HepG2 (cell line): ENCODE results near the gene OGFR. TPM values are rescaled to one million over a fixed set of nuclear protein-coding genes. Genes with fewer than 3 reads are reported as not detected.
A peak's percentile ranks its signal among the peaks of the same experiment; 100 is the strongest.

ENCODE experiments used
- ELF3 ChIP-seq: IDR thresholded peaks from 2 replicates; pipeline ENCODE4 v1.6.1; 2016; ENCODE audit warnings: missing genetic modification reagents, missing compliant biosample characterization
- NKX3-1 ChIP-seq: sonication (generic); formaldehyde crosslinking; IDR thresholded peaks from 2 replicates; pipeline ENCODE4 v1.5.0; 2020; ENCODE audit warnings: missing genetic modification reagents
- U2AF1 ChIP-seq: fragments of 200-400 bp; formaldehyde crosslinking; optimal IDR thresholded peaks from 2 replicates; pipeline ENCODE3; 2017; ENCODE audit warnings: mild to moderate bottlenecking, low read depth, low read length
- ZBTB7B ChIP-seq: sonication (generic); formaldehyde crosslinking; IDR thresholded peaks from 2 replicates; pipeline ENCODE4 v1.4.0; 2020; ENCODE audit warnings: missing genetic modification reagents
- ZNF17 ChIP-seq: sonication (generic); formaldehyde crosslinking; IDR thresholded peaks from 2 replicates; pipeline ENCODE4 v1.5.0; 2020; ENCODE audit warnings: mild to moderate bottlenecking, missing genetic modification reagents
- ZNF569 ChIP-seq: sonication (generic); formaldehyde crosslinking; IDR thresholded peaks from 2 replicates; pipeline ENCODE4 v1.5.0; 2020; ENCODE audit warnings: mild to moderate bottlenecking, missing genetic modification reagents, moderate library complexity, borderline replicate concordance
- polyA plus RNA-seq, 8 experiments: library from polyadenylated mRNA; depleted of rRNA in 3 of 8; stranded (reverse) in 7 of 8; unstranded in 1 of 8; fragments of >200 nt; fragmentation: Illumina TruSeq in 4 of 8; extraction: Trizol in 4 of 8; gene quantifications; 2 replicates each; pipeline versions ENCODE4 v1.2.1 to v1.2.3, GENCODE V29; 2011 to 2016; ENCODE audit warnings: low read depth in 4 of 8, missing spikeins in 1 of 8, mixed read lengths in 1 of 8; ENCODE audit not compliant: insufficient read depth in 1 of 8
- total RNA-seq, 5 experiments: library from RNA; depleted of rRNA; stranded (reverse); fragments of >200 nt; fragmentation: Illumina TruSeq; extraction: Trizol; gene quantifications; 2 replicates each; pipeline ENCODE4 v1.2.3, GENCODE V29; 2016; ENCODE audit warnings: low read depth in 1 of 5
- TF ChIP-seq, protein P1 (sequence below): sonication (generic); formaldehyde crosslinking; IDR thresholded peaks from 2 replicates; pipeline ENCODE4 v1.8.0; 2022; ENCODE audit warnings: missing genetic modification reagents, mild to moderate bottlenecking, borderline replicate concordance
- TF ChIP-seq, protein P2 (sequence below): sonication (generic); formaldehyde crosslinking; IDR thresholded peaks from 2 replicates; pipeline ENCODE4 v1.4.0; 2020; ENCODE audit warnings: missing genetic modification reagents
- TF ChIP-seq, protein P3 (sequence below): sonication (generic); formaldehyde crosslinking; IDR thresholded peaks from 2 replicates; pipeline ENCODE4; 2020; ENCODE audit warnings: missing genetic modification reagents, mild to moderate bottlenecking, borderline replicate concordance
- TF ChIP-seq, protein P4 (sequence below): IDR thresholded peaks from 2 replicates; pipeline ENCODE4 v1.6.1; 2016
- TF ChIP-seq, protein P5 (sequence below): sonication (generic); formaldehyde crosslinking; IDR thresholded peaks from 2 replicates; pipeline ENCODE4 v1.8.1; 2023; ENCODE audit warnings: mild to moderate bottlenecking, missing genetic modification reagents, borderline replicate concordance
- TF ChIP-seq, protein P6 (sequence below): sonication (generic); formaldehyde crosslinking; IDR thresholded peaks from 2 replicates; pipeline ENCODE4 v1.4.0; 2020; ENCODE audit warnings: mild to moderate bottlenecking, missing genetic modification reagents
- TF ChIP-seq, protein P7 (sequence below): sonication (generic); formaldehyde crosslinking; IDR thresholded peaks from 2 replicates; pipeline ENCODE4 v1.4.0; 2020; ENCODE audit warnings: mild to moderate bottlenecking, missing genetic modification reagents
- TF ChIP-seq, protein P8 (sequence below): sonication (generic); formaldehyde crosslinking; IDR thresholded peaks from 2 replicates; pipeline ENCODE4 v1.5.0; 2020; ENCODE audit warnings: mild to moderate bottlenecking, missing genetic modification reagents

Gene OGFR
- total and polyA plus RNA-seq, 2 of the 13 experiments (the other 11 are each of a cell fraction or from before 2014, with no cell fraction given), result 47.7 to 81.8 TPM

DNA sequence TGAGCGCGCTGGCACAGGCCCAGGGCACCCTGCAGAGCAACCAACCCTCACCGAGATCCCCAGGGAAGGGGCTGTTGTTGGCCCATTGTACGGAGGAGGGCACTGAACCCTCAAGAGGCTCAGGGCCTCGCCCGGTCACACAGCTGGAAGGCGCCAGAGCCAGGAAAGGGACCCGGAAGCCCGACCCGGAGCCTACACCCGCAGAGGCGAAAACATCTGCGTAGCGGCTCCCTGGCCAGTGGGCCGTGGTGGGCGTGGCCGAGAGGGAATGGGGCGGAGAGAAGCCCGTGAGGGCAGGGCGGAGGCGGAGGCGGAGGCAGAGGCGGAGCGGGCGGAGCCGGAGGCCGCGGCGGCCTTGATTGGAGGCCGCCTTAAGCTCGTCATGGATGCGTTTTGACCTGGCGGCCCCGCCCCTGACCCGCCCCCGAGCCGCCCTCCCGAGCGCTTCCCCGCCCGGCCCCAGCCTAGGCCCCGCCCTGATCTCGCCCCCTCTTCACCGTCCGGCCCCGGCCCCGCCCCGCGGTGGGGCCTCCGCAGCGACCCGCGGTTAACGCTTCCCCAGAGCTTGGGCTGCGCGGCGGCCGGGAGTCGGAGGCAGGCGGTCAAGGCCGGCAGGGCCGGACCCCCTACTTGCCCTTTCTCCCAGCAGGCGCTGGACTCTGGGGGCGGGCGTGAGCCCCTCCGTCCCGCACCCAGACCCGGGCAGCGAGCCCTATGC is 10.5 kb upstream of the OGFR start (continued):
- TF ChIP-seq, protein P1, sequence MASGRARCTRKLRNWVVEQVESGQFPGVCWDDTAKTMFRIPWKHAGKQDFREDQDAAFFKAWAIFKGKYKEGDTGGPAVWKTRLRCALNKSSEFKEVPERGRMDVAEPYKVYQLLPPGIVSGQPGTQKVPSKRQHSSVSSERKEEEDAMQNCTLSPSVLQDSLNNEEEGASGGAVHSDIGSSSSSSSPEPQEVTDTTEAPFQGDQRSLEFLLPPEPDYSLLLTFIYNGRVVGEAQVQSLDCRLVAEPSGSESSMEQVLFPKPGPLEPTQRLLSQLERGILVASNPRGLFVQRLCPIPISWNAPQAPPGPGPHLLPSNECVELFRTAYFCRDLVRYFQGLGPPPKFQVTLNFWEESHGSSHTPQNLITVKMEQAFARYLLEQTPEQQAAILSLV, result peak; percentile 76
- TF ChIP-seq, protein P2, sequence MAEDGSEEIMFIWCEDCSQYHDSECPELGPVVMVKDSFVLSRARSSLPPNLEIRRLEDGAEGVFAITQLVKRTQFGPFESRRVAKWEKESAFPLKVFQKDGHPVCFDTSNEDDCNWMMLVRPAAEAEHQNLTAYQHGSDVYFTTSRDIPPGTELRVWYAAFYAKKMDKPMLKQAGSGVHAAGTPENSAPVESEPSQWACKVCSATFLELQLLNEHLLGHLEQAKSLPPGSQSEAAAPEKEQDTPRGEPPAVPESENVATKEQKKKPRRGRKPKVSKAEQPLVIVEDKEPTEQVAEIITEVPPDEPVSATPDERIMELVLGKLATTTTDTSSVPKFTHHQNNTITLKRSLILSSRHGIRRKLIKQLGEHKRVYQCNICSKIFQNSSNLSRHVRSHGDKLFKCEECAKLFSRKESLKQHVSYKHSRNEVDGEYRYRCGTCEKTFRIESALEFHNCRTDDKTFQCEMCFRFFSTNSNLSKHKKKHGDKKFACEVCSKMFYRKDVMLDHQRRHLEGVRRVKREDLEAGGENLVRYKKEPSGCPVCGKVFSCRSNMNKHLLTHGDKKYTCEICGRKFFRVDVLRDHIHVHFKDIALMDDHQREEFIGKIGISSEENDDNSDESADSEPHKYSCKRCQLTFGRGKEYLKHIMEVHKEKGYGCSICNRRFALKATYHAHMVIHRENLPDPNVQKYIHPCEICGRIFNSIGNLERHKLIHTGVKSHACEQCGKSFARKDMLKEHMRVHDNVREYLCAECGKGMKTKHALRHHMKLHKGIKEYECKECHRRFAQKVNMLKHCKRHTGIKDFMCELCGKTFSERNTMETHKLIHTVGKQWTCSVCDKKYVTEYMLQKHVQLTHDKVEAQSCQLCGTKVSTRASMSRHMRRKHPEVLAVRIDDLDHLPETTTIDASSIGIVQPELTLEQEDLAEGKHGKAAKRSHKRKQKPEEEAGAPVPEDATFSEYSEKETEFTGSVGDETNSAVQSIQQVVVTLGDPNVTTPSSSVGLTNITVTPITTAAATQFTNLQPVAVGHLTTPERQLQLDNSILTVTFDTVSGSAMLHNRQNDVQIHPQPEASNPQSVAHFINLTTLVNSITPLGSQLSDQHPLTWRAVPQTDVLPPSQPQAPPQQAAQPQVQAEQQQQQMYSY, result 0 out of 2 replicates have a peak, but pooled peaks have one; percentile 63
- TF ChIP-seq, protein P3, sequence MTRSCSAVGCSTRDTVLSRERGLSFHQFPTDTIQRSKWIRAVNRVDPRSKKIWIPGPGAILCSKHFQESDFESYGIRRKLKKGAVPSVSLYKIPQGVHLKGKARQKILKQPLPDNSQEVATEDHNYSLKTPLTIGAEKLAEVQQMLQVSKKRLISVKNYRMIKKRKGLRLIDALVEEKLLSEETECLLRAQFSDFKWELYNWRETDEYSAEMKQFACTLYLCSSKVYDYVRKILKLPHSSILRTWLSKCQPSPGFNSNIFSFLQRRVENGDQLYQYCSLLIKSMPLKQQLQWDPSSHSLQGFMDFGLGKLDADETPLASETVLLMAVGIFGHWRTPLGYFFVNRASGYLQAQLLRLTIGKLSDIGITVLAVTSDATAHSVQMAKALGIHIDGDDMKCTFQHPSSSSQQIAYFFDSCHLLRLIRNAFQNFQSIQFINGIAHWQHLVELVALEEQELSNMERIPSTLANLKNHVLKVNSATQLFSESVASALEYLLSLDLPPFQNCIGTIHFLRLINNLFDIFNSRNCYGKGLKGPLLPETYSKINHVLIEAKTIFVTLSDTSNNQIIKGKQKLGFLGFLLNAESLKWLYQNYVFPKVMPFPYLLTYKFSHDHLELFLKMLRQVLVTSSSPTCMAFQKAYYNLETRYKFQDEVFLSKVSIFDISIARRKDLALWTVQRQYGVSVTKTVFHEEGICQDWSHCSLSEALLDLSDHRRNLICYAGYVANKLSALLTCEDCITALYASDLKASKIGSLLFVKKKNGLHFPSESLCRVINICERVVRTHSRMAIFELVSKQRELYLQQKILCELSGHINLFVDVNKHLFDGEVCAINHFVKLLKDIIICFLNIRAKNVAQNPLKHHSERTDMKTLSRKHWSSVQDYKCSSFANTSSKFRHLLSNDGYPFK (CRISPR knock-in tag), result 0 out of 2 replicates have a peak, but pooled peaks have one; percentile 32
- TF ChIP-seq ELF3 (CRISPR knock-in tag), result peak; percentile 91
- no peak for TF ChIP-seq ZNF569 (CRISPR knock-in tag)
- TF ChIP-seq, protein P4, sequence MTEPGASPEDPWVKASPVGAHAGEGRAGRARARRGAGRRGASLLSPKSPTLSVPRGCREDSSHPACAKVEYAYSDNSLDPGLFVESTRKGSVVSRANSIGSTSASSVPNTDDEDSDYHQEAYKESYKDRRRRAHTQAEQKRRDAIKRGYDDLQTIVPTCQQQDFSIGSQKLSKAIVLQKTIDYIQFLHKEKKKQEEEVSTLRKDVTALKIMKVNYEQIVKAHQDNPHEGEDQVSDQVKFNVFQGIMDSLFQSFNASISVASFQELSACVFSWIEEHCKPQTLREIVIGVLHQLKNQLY, result no peak; the same call in 1 of the 2 replicates
- TF ChIP-seq ZBTB7B (CRISPR knock-in tag), result peak; percentile 94
- TF ChIP-seq ZNF17 (CRISPR knock-in tag), result no peak
- peak; percentile 41; the same call in 1 of the 2 replicates for TF ChIP-seq NKX3-1 (CRISPR knock-in tag)
- TF ChIP-seq, protein P5, sequence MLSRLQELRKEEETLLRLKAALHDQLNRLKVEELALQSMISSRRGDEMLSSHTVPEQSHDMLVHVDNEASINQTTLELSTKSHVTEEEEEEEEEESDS (CRISPR knock-in tag), result peak; percentile 69; the same call in 1 of the 2 replicates
- TF ChIP-seq, protein P6, sequence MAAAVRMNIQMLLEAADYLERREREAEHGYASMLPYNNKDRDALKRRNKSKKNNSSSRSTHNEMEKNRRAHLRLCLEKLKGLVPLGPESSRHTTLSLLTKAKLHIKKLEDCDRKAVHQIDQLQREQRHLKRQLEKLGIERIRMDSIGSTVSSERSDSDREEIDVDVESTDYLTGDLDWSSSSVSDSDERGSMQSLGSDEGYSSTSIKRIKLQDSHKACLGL, result peak; percentile 78
- no peak for TF ChIP-seq U2AF1
- TF ChIP-seq, protein P7, sequence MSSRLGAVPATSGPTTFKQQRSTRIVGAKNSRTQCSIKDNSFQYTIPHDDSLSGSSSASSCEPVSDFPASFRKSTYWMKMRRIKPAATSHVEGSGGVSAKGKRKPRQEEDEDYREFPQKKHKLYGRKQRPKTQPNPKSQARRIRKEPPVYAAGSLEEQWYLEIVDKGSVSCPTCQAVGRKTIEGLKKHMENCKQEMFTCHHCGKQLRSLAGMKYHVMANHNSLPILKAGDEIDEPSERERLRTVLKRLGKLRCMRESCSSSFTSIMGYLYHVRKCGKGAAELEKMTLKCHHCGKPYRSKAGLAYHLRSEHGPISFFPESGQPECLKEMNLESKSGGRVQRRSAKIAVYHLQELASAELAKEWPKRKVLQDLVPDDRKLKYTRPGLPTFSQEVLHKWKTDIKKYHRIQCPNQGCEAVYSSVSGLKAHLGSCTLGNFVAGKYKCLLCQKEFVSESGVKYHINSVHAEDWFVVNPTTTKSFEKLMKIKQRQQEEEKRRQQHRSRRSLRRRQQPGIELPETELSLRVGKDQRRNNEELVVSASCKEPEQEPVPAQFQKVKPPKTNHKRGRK (CRISPR knock-in tag), result no peak
- TF ChIP-seq, protein P8, sequence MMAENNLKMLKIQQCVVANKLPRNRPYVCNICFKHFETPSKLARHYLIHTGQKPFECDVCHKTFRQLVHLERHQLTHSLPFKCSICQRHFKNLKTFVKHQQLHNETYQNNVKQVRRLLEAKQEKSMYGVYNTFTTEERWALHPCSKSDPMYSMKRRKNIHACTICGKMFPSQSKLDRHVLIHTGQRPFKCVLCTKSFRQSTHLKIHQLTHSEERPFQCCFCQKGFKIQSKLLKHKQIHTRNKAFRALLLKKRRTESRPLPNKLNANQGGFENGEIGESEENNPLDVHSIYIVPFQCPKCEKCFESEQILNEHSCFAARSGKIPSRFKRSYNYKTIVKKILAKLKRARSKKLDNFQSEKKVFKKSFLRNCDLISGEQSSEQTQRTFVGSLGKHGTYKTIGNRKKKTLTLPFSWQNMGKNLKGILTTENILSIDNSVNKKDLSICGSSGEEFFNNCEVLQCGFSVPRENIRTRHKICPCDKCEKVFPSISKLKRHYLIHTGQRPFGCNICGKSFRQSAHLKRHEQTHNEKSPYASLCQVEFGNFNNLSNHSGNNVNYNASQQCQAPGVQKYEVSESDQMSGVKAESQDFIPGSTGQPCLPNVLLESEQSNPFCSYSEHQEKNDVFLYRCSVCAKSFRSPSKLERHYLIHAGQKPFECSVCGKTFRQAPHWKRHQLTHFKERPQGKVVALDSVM (CRISPR knock-in tag), result no peak
